GM12878 (cell line): Measurements from ENCODE around the gene GPM6B. TPM values are rescaled to one million over a fixed set of nuclear protein-coding genes. Genes with fewer than 3 reads are reported as not detected.

Source experiments
- ATAC-seq: fragments of 200-7000 bp; cut with Tn5 transposase; 3 replicates; pipeline ENCODE4 v1.9.1; 2020; ENCODE audit warnings: mild to moderate bottlenecking, moderate library complexity
- BruUV-seq: library from RNA; stranded (reverse); fragments of 400-500 nt; replicated peaks from 2 replicates; lab custom pipeline; 2021; lab: Mats Ljungman, UMichigan
- CTCF ChIA-PET: fragments of 300-600 bp; sonication (Branson Sonifier 250); formaldehyde crosslinking; extraction: SDS; loops from one replicate; lab custom pipeline; 2021; ENCODE audit warnings: inconsistent platforms; lab: Yijun Ruan, JAX
- POLR2A ChIA-PET: fragments of 350-600 bp; formaldehyde crosslinking; extraction: SDS; loops from one replicate; lab custom pipeline; 2021; ENCODE audit warnings: inconsistent platforms; lab: Charles Lee
- RAD21 ChIA-PET: fragments of 300-600 bp; sonication (Branson Sonifier 250); formaldehyde crosslinking; loops from one replicate; lab custom pipeline; 2023; ENCODE audit warnings: antibody characterized with exemption; ENCODE audit not compliant: unreplicated experiment; lab: Charles Lee
- SMC1A ChIA-PET: fragments of 300-600 bp; sonication (Branson Sonifier 250); formaldehyde crosslinking; loops from one replicate; lab custom pipeline; 2023; ENCODE audit not compliant: unreplicated experiment, uncharacterized antibody; lab: Charles Lee
- DNase-seq: peaks from one replicate; pipeline ENCODE4 v3.0.0-alpha.2; 2011; ENCODE audit warnings: low read depth, low spot score
- FAIRE-seq: peaks from 3 replicates; lab custom pipeline; 2011; peaks lifted over from hg19 to GRCh38; lab: Jason Lieb, UNC
- H2AFZ ChIP-seq: 2 replicates; pipeline ENCODE4 v1.6.0; 2011; ENCODE audit warnings: low read depth, low read length, control low read depth; ENCODE audit not compliant: control insufficient read depth
- H3K27ac ChIP-seq: 2 replicates; pipeline ENCODE4 v1.5.1; 2011; ENCODE audit warnings: control low read depth; ENCODE audit not compliant: control insufficient read depth, insufficient read depth
- H3K27me3 ChIP-seq, 2 experiments: replicated peaks in 1 of 2; 2 replicates each; pipeline versions ENCODE4 v1.6.0 to v1.6.1; 2011; ENCODE audit warnings: low read length in 1 of 2; ENCODE audit not compliant: control insufficient read depth in 2 of 2, insufficient read depth in 2 of 2
- H3K36me3 ChIP-seq, 2 experiments: 2 replicates each; pipeline ENCODE4 v1.5.1; 2011; ENCODE audit warnings: low read length in 1 of 2; ENCODE audit not compliant: control insufficient read depth in 2 of 2, insufficient read depth in 2 of 2
- H3K4me1 ChIP-seq: 2 replicates; pipeline ENCODE4 v1.6.1; 2011; ENCODE audit warnings: mild to moderate bottlenecking, low read length, moderate library complexity, mixed read lengths; ENCODE audit not compliant: control insufficient read depth, insufficient read depth
- H3K4me2 ChIP-seq: 2 replicates; pipeline ENCODE4 v1.6.0; 2011; ENCODE audit warnings: control low read depth; ENCODE audit not compliant: control insufficient read depth, insufficient read depth
- H3K4me3 ChIP-seq: fragments of 200-600 bp; sonication (generic); 2 replicates; pipeline ENCODE4 v1.5.1; 2016
- H3K79me2 ChIP-seq: 2 replicates; pipeline ENCODE4 v1.6.0; 2011; ENCODE audit warnings: low read length; ENCODE audit not compliant: control insufficient read depth, insufficient read depth
- H3K9ac ChIP-seq: 2 replicates; pipeline ENCODE4 v1.8.0; 2011; ENCODE audit warnings: low read length, control low read depth, mixed read lengths; ENCODE audit not compliant: control insufficient read depth, insufficient read depth
- H3K9me3 ChIP-seq: replicated peaks from 3 replicates; pipeline ENCODE4 v1.5.1; 2011; ENCODE audit warnings: mild to moderate bottlenecking, low read length; ENCODE audit not compliant: control insufficient read depth, insufficient read depth
- H4K20me1 ChIP-seq: 2 replicates; pipeline ENCODE4 v1.6.0; 2011; ENCODE audit not compliant: control insufficient read depth, insufficient read depth
- ASH2L ChIP-seq: fragments of 300-600, 200-600 bp; sonication (generic); IDR thresholded peaks from 2 replicates; pipeline ENCODE4 v1.6.1; 2017; ENCODE audit warnings: low read depth, mild to moderate bottlenecking, borderline replicate concordance
- KAT2A ChIP-seq: conservative IDR thresholded peaks from 2 replicates; pipeline ENCODE4 v1.6.1; 2011; ENCODE audit warnings: low read depth, low read length; ENCODE audit not compliant: control insufficient read depth
- PAX5 ChIP-seq: IDR thresholded peaks from 2 replicates; pipeline ENCODE4 v1.6.1; 2011; ENCODE audit warnings: low read depth, low read length, borderline replicate concordance
- SRF ChIP-seq, 2 experiments: IDR thresholded peaks; 2 replicates each; pipeline ENCODE4 v1.6.1; 2011; ENCODE audit warnings: low read depth in 2 of 2, low read length in 2 of 2, mild to moderate bottlenecking in 1 of 2, moderate library complexity in 1 of 2
- TCF7 ChIP-seq: IDR thresholded peaks from 2 replicates; pipeline ENCODE4 v1.6.1; 2014; ENCODE audit warnings: antibody characterized with exemption, borderline replicate concordance
- whole genome bisulfite sequencing: methylation state at CpG from one replicate; pipeline ENCODE4 v1.1.6; 2016; ENCODE audit warnings: low lambda C conversion rate; ENCODE audit not compliant: insufficient replicate concordance, insufficient coverage; ENCODE audit errors: missing lambda C conversion rate; 5-methylcytosine and 5-hydroxymethylcytosine counted together
- in situ Hi-C: fragments of 300-500 bp; cut with MboI; formaldehyde crosslinking; loops from 9 replicates; pipeline ENCODE4 v1.14.3; 2018; ENCODE audit warnings: mixed read lengths
- intact Hi-C: fragments of 100-400 bp; cut with micrococcal nuclease; formaldehyde crosslinking; loops from one replicate; pipeline ENCODE4 v1.14.2; 2022; ENCODE audit not compliant: unreplicated experiment
- polyA plus RNA-seq, 11 experiments: library from polyadenylated mRNA; depleted of rRNA in 4 of 11; unstranded in 6 of 11; stranded (reverse) in 5 of 11; fragments of >200 nt; fragmentation: Nextera tagmentation in 4 of 11; fragmentation: Illumina TruSeq in 1 of 11; extraction: Ambion mirVana in 4 of 11; extraction: Trizol in 1 of 11; gene quantifications; 1 replicate in 1 of 11; 2 replicates in 10 of 11; pipeline versions ENCODE4 v1.2.1 to v1.2.3, GENCODE V29; 2011 to 2016; ENCODE audit warnings: inconsistent platforms in 2 of 11, missing spikeins in 2 of 11, low read depth in 1 of 11
- total RNA-seq, 4 experiments: library from RNA; depleted of rRNA in 3 of 4; stranded (reverse); fragments of >200 nt in 3 of 4; fragmentation: Illumina TruSeq in 1 of 4; extraction: Trizol in 1 of 4; gene quantifications; 2 replicates each; pipeline versions ENCODE4 v1.2.1 to v1.2.3, GENCODE V29; 2013 to 2021
- TF ChIP-seq, protein P1 (sequence below): fragments of 450-650 bp; IDR thresholded peaks from 2 replicates; pipeline ENCODE4 v1.6.1; 2016; ENCODE audit warnings: mild to moderate bottlenecking, moderate library complexity, borderline replicate concordance
- TF ChIP-seq, protein P2 (sequence below): fragments of 450-650 bp; IDR thresholded peaks from 2 replicates; pipeline ENCODE4 v1.6.1; 2017; ENCODE audit warnings: low read depth, mild to moderate bottlenecking, moderate library complexity

Gene GPM6B
- total and polyA plus RNA-seq, 10 of the 15 experiments (the other 5 are each of a cell fraction or from before 2014, with no cell fraction given), result 0.01 to 2.6 (median 0.37) TPM; not detected in 2

DNA sequence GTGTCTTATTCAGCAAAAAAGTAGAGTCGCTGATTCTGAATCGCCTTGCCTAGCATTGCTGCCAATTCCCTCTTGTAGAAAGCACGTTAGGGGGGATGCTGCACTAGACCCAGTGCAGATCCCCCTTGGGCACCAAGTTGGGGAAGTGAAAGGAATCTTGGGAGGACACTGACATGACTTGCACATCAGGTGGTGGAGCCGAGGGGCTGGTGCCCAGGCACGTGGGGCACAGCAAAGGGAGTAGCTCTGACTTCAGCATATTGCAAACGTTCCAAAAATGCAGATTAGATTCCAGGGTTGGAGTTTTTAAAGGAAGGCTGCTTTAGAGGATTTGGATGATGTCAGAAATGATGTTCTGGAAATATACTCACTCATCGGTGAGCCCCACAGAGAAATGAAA, 47.4 kb upstream of the GPM6B start:
- H3K27me3 ChIP-seq, result no peaks in the 10 kb centered on the region
- no peak overlapping the region for H3K4me3 ChIP-seq
- no peaks in the 10 kb centered on the region for H3K36me3 ChIP-seq
- no peak overlapping the region for H3K9ac ChIP-seq
- POLR2A ChIA-PET, result no interaction called here
- WGBS, result 35% methylated on average over 7 of the region's 7 CpGs
- BruUV-seq, result no TSS peak
- H3K9me3 ChIP-seq, result no peaks in the 10 kb centered on the region
- intact Hi-C loops, result no loop called here
- 0 out of 2 replicates have a peak, but pooled peaks cover 4% of the 10 kb centered on the region for H3K4me1 ChIP-seq
- no peak overlapping the region for H3K4me2 ChIP-seq
- no peaks in the 10 kb centered on the region for H3K79me2 ChIP-seq
- RAD21 ChIA-PET, result no interaction called here
- FAIRE-seq, result no peak
- H2AFZ ChIP-seq, result no peak overlapping the region
- DNase-seq, result no peak
- no peak overlapping the region for H3K27ac ChIP-seq
- CTCF ChIA-PET, result no interaction called here
- no peaks in the 10 kb centered on the region for H4K20me1 ChIP-seq
- SMC1A ChIA-PET, result no interaction called here
- in situ Hi-C loops, result no loop called here
- TF ChIP-seq SRF (IDR thresholded peaks at IDR 0.05; ENCODE audit: low read depth in 2 of 2, low read length in 2 of 2), result no peak
- TF ChIP-seq, protein P1, sequence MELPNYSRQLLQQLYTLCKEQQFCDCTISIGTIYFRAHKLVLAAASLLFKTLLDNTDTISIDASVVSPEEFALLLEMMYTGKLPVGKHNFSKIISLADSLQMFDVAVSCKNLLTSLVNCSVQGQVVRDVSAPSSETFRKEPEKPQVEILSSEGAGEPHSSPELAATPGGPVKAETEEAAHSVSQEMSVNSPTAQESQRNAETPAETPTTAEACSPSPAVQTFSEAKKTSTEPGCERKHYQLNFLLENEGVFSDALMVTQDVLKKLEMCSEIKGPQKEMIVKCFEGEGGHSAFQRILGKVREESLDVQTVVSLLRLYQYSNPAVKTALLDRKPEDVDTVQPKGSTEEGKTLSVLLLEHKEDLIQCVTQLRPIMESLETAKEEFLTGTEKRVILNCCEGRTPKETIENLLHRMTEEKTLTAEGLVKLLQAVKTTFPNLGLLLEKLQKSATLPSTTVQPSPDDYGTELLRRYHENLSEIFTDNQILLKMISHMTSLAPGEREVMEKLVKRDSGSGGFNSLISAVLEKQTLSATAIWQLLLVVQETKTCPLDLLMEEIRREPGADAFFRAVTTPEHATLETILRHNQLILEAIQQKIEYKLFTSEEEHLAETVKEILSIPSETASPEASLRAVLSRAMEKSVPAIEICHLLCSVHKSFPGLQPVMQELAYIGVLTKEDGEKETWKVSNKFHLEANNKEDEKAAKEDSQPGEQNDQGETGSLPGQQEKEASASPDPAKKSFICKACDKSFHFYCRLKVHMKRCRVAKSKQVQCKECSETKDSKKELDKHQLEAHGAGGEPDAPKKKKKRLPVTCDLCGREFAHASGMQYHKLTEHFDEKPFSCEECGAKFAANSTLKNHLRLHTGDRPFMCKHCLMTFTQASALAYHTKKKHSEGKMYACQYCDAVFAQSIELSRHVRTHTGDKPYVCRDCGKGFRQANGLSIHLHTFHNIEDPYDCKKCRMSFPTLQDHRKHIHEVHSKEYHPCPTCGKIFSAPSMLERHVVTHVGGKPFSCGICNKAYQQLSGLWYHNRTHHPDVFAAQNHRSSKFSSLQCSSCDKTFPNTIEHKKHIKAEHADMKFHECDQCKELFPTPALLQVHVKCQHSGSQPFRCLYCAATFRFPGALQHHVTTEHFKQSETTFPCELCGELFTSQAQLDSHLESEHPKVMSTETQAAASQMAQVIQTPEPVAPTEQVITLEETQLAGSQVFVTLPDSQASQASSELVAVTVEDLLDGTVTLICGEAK, result no peak
- TF ChIP-seq PAX5, result no peak
- TF ChIP-seq ASH2L, result no peak
- TF ChIP-seq KAT2A, result no peak
- no peak for TF ChIP-seq TCF7
- TF ChIP-seq, protein P2, sequence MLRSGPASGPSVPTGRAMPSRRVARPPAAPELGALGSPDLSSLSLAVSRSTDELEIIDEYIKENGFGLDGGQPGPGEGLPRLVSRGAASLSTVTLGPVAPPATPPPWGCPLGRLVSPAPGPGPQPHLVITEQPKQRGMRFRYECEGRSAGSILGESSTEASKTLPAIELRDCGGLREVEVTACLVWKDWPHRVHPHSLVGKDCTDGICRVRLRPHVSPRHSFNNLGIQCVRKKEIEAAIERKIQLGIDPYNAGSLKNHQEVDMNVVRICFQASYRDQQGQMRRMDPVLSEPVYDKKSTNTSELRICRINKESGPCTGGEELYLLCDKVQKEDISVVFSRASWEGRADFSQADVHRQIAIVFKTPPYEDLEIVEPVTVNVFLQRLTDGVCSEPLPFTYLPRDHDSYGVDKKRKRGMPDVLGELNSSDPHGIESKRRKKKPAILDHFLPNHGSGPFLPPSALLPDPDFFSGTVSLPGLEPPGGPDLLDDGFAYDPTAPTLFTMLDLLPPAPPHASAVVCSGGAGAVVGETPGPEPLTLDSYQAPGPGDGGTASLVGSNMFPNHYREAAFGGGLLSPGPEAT, result no peak
- no peak for ATAC-seq
